ENCODE data around the gene ATP5ME. TPM values are rescaled to one million over a fixed set of nuclear protein-coding genes. Genes with fewer than 3 reads are reported as not detected.

Gene ATP5ME
- total and polyA plus RNA-seq, 4 donors, result 31.4 to 621 (median 169) TPM

DNA sequence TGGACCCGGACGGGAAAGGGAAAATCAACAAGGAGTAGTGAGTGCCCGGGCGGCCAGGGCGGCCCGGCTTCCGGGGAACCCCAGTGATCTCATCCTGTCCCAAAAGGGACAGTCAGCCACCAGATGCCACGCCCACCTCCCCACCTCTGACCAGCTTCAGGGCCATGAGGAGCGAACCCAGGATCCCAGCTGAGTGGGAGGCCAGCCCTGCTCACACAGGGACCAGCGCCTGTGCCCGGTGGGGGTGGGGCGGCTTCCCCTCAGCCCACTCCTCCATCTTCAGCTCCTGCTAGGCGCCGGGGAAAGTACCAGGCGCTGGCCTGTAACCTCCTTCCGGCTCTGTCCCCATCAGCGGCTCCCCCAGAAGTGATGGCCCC lies 6.5 kb upstream of the ATP5ME start:
- Histone ChIP-seq H3K4me1 (ENCODE audit: control insufficient read depth in 4 of 4, insufficient read depth in 4 of 4, low read length in 3 of 4) (peaks cover 1 to 17% (median 6%) of the 10 kb centered on the region in 4 donors), H3K27me3 (ENCODE audit: control insufficient read depth in 4 of 4, insufficient read depth in 4 of 4, low read length in 3 of 4) (no peaks in the 10 kb centered on the region), H3K27ac (ENCODE audit: low read depth in 1 of 2, low read length in 2 of 2) (no peak overlapping the region), H3K9ac (ENCODE audit: low read depth in 1 of 2, low read length in 2 of 2) (no peak overlapping the region), H3K4me3 (ENCODE audit: low read depth in 1 of 3, low read length in 3 of 3) (no peak overlapping the region), H3K36me3 (ENCODE audit: control insufficient read depth in 4 of 4, insufficient read depth in 3 of 4, low read depth in 1 of 4, low read length in 3 of 4) (no peaks in the 10 kb centered on the region), H3K9me3 (ENCODE audit: control insufficient read depth in 4 of 4, low read length in 3 of 4) (no peaks in the 10 kb centered on the region)
- 70% methylated on average over 17 of the region's 17 CpGs for WGBS
- no peak for TF ChIP-seq NR2F2 (IDR thresholded peaks at IDR 0.05)
- no peak for TF ChIP-seq SP1 (IDR thresholded peaks at IDR 0.05)
- no peak for TF ChIP-seq YY1 (IDR thresholded peaks at IDR 0.05)
- TF ChIP-seq, protein P1, sequence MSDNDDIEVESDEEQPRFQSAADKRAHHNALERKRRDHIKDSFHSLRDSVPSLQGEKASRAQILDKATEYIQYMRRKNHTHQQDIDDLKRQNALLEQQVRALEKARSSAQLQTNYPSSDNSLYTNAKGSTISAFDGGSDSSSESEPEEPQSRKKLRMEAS (IDR thresholded peaks at IDR 0.05), result no peak
- no peak for TF ChIP-seq EGR1 (IDR thresholded peaks at IDR 0.05; ENCODE audit: low read depth in 2 of 2)
- TF ChIP-seq FOXA2 (IDR thresholded peaks at IDR 0.05), result no peak
- DNase-seq (ENCODE audit: low spot score), result no peak

DNA sequence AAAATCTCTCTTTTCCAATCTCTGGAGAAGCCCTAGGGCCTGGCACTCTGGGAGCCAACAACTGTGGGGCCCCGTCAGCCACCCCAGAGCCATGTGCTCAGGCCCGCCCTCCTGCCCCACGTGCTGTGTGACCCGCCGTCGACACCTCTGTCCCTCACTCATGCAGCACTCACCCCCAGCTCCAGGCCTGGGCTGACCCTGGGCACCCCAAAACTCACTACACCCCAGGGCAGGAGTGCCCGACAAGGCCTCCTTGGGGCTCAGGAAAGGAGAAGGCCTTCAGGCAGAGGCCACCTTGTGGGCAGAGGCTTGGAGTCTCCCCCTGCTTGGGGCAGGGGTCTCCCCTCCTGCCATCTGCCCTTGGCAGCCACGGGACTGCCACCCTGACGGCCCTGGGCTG lies 6.0 kb upstream of the ATP5ME start:
- Histone ChIP-seq H3K9ac (ENCODE audit: low read depth in 1 of 2, low read length in 2 of 2) (no peak overlapping the region), H3K4me1 (ENCODE audit: control insufficient read depth in 4 of 4, insufficient read depth in 4 of 4, low read length in 3 of 4) (peaks cover 6 to 21% (median 10%) of the 10 kb centered on the region in 4 donors), H3K27me3 (ENCODE audit: control insufficient read depth in 4 of 4, insufficient read depth in 4 of 4, low read length in 3 of 4) (no peaks in the 10 kb centered on the region), H3K36me3 (ENCODE audit: control insufficient read depth in 4 of 4, insufficient read depth in 3 of 4, low read depth in 1 of 4, low read length in 3 of 4) (no peaks in the 10 kb centered on the region), H3K27ac (ENCODE audit: low read depth in 1 of 2, low read length in 2 of 2) (no peak overlapping the region), H3K9me3 (ENCODE audit: control insufficient read depth in 4 of 4, low read length in 3 of 4) (no peaks in the 10 kb centered on the region), H3K4me3 (ENCODE audit: low read depth in 1 of 3, low read length in 3 of 3) (no peak overlapping the region)
- DNase-seq (ENCODE audit: low spot score), result no peak
- WGBS, result 86% methylated on average over 9 of the region's 9 CpGs
- TF ChIP-seq HNF4A (conservative IDR thresholded peaks at IDR 0.05) (no peak), NR2F2 (IDR thresholded peaks at IDR 0.05) (no peak), RAD21 (IDR thresholded peaks at IDR 0.05) (no peak), FOXA1 (IDR thresholded peaks at IDR 0.05) (no peak), SP1 (IDR thresholded peaks at IDR 0.05) (no peak), HNF4G (IDR thresholded peaks at IDR 0.05) (no peak), TAF1 (conservative IDR thresholded peaks at IDR 0.05) (no peak), RXRA (IDR thresholded peaks at IDR 0.05) (no peak), EGR1 (IDR thresholded peaks at IDR 0.05; ENCODE audit: low read depth in 2 of 2) (no peak)
- TF ChIP-seq, protein P1 (IDR thresholded peaks at IDR 0.05), result no peak

DNA sequence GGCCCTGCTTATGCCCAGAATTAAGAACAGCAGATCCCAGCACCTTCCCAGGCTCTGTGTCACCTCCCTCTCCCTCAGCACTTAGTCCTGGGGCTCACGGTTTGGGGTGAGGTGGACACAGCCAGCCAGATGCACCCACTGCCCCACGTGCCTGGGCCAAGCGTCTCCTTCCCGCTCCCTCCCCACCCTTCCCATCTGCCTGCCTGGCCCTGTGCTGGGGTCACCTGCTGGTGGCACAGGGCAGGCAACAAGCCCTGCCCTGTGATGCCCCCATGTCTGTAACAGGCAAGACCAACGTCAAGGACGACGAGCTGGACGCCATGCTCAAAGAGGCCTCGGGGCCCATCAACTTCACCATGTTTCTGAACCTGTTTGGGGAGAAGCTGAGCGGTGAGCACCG lies 5.6 kb upstream of the ATP5ME start:
- Histone ChIP-seq H3K27ac (ENCODE audit: low read depth in 1 of 2, low read length in 2 of 2) (no peak overlapping the region), H3K4me3 (ENCODE audit: low read depth in 1 of 3, low read length in 3 of 3) (no peak overlapping the region), H3K36me3 (ENCODE audit: control insufficient read depth in 4 of 4, insufficient read depth in 3 of 4, low read depth in 1 of 4, low read length in 3 of 4) (no peaks in the 10 kb centered on the region), H3K9ac (ENCODE audit: low read depth in 1 of 2, low read length in 2 of 2) (no peak overlapping the region), H3K27me3 (ENCODE audit: control insufficient read depth in 4 of 4, insufficient read depth in 4 of 4, low read length in 3 of 4) (no peaks in the 10 kb centered on the region), H3K9me3 (ENCODE audit: control insufficient read depth in 4 of 4, low read length in 3 of 4) (no peaks in the 10 kb centered on the region), H3K4me1 (ENCODE audit: control insufficient read depth in 4 of 4, insufficient read depth in 4 of 4, low read length in 3 of 4) (peaks cover 7 to 24% (median 12%) of the 10 kb centered on the region in 4 donors)
- no peak for TF ChIP-seq RAD21 (IDR thresholded peaks at IDR 0.05)
- WGBS, result 90% methylated on average over 11 of the region's 11 CpGs
- no peak for DNase-seq (ENCODE audit: low spot score)

DNA sequence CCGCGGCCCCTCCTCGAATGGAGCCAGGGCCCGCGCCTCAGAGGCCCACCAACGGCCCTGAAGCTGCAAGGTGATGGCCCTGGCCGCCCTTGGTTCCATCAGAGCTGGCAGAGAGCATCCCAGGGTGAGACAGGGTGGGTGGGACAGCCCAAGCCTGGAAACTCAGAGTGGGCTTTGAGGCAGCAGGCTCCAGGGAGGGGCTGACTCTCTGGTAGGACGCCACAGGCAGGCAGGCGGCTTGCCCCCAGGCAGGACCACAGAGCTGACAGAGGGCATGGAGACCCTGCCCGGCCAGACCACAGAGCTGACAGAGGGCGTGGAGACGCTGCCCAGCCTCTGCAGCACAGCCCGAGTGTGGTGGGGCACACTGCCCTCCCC lies 5.0 kb upstream of the ATP5ME start:
- peaks cover 7 to 24% (median 12%) of the 10 kb centered on the region in 4 donors for H3K4me1 ChIP-seq (ENCODE audit: control insufficient read depth in 4 of 4, insufficient read depth in 4 of 4, low read length in 3 of 4)
- TF ChIP-seq GABPA (IDR thresholded peaks at IDR 0.05 in 1 of 2, conservative IDR thresholded peaks at IDR 0.05 in 1 of 2) (no peak), FOXA2 (IDR thresholded peaks at IDR 0.05) (no peak), YY1 (IDR thresholded peaks at IDR 0.05) (no peak), RXRA (IDR thresholded peaks at IDR 0.05) (no peak), NR2F2 (IDR thresholded peaks at IDR 0.05) (no peak)
- TF ChIP-seq, protein P2, sequence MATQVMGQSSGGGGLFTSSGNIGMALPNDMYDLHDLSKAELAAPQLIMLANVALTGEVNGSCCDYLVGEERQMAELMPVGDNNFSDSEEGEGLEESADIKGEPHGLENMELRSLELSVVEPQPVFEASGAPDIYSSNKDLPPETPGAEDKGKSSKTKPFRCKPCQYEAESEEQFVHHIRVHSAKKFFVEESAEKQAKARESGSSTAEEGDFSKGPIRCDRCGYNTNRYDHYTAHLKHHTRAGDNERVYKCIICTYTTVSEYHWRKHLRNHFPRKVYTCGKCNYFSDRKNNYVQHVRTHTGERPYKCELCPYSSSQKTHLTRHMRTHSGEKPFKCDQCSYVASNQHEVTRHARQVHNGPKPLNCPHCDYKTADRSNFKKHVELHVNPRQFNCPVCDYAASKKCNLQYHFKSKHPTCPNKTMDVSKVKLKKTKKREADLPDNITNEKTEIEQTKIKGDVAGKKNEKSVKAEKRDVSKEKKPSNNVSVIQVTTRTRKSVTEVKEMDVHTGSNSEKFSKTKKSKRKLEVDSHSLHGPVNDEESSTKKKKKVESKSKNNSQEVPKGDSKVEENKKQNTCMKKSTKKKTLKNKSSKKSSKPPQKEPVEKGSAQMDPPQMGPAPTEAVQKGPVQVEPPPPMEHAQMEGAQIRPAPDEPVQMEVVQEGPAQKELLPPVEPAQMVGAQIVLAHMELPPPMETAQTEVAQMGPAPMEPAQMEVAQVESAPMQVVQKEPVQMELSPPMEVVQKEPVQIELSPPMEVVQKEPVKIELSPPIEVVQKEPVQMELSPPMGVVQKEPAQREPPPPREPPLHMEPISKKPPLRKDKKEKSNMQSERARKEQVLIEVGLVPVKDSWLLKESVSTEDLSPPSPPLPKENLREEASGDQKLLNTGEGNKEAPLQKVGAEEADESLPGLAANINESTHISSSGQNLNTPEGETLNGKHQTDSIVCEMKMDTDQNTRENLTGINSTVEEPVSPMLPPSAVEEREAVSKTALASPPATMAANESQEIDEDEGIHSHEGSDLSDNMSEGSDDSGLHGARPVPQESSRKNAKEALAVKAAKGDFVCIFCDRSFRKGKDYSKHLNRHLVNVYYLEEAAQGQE (IDR thresholded peaks at IDR 0.05), result no peak
- no peak overlapping the region for H3K4me3 ChIP-seq (ENCODE audit: low read depth in 1 of 3, low read length in 3 of 3)
- no peaks in the 10 kb centered on the region for H3K9me3 ChIP-seq (ENCODE audit: control insufficient read depth in 4 of 4, low read length in 3 of 4)
- WGBS, result 92% methylated on average over 13 of the region's 13 CpGs
- no peak for DNase-seq (ENCODE audit: low spot score)
- no peak overlapping the region for H3K9ac ChIP-seq (ENCODE audit: low read depth in 1 of 2, low read length in 2 of 2)
- no peak overlapping the region for H3K27ac ChIP-seq (ENCODE audit: low read depth in 1 of 2, low read length in 2 of 2)
- H3K27me3 ChIP-seq (ENCODE audit: control insufficient read depth in 4 of 4, insufficient read depth in 4 of 4, low read length in 3 of 4), result no peaks in the 10 kb centered on the region
- H3K36me3 ChIP-seq (ENCODE audit: control insufficient read depth in 4 of 4, insufficient read depth in 3 of 4, low read depth in 1 of 4, low read length in 3 of 4), result no peaks in the 10 kb centered on the region

Data from liver (tissue), 9 donors.